LNCaP clone FGC (cell line): Measurements from ENCODE around the gene ABHD2.
A peak's percentile ranks its signal among the peaks of the same experiment; 100 is the strongest.
"Not testable (repeated sequence)": the region's sequence is repeated elsewhere in the genome, so short reads cannot be mapped to it uniquely, and the experiment has no call there.

Experiments
- DNase-seq: peaks from one replicate; pipeline ENCODE4 v3.0.0-alpha.2; 2011; ENCODE audit warnings: low read depth
- H3K4me3 ChIP-seq: 2 replicates; pipeline ENCODE4 v1.5.1; 2011; ENCODE audit warnings: mild to moderate bottlenecking, low read depth, low read length, control low read depth
- CTCF ChIP-seq: IDR thresholded peaks from 2 replicates; pipeline ENCODE4 v1.5.1; 2012; ENCODE audit warnings: mild to moderate bottlenecking; ENCODE audit not compliant: control insufficient read depth, insufficient read depth; ENCODE audit errors: extremely low read depth

The ABHD2 gene

GRCh38 chr15:89131731-89132130 is 43.5 kb downstream of the ABHD2 start:
- TF ChIP-seq CTCF = no peak
- DNase-seq = no peak
- no peak overlapping the region for H3K4me3 ChIP-seq

- no peak overlapping the region for H3K4me3 ChIP-seq
- DNase-seq = peak; percentile 72
- TF ChIP-seq CTCF = no peak
Observed at GRCh38 chr15:89132611-89133507, 44.6 kb downstream of the ABHD2 start.

GRCh38 chr15:89135387-89136077 is 47.3 kb downstream of the ABHD2 start:
- not testable (repeated sequence) for DNase-seq

GRCh38 chr15:89136078-89136806 is 48.0 kb downstream of the ABHD2 start:
- no peak for DNase-seq
- no peak for TF ChIP-seq CTCF
- H3K4me3 ChIP-seq = no peak overlapping the region

More at GRCh38 chr15:89135387-89136077, 47.3 kb downstream of the ABHD2 start:
- H3K4me3 ChIP-seq = not testable (repeated sequence)

- TF ChIP-seq CTCF = no peak
- DNase-seq = peak; percentile 96
- H3K4me3 ChIP-seq = no peak overlapping the region
Observed at GRCh38 chr15:89136818-89137772, 48.8 kb downstream of the ABHD2 start.

GRCh38 chr15:89137926-89138325 is 49.7 kb downstream of the ABHD2 start:
- H3K4me3 ChIP-seq = no peak overlapping the region
- no peak for TF ChIP-seq CTCF
- no peak for DNase-seq
